ENCODE measurements around the gene ARHGDIG. TPM values are rescaled to one million over a fixed set of nuclear protein-coding genes. Genes with fewer than 3 reads are reported as not detected.

The ARHGDIG gene
- total RNA-seq, 1 donor from 2014 or later, result 5.0 TPM

- H3K4me3 Mint-ChIP-seq (ENCODE audit: unreplicated experiment), result no peak overlapping the region
- FAIRE-seq, result no peak
- H2AFZ ChIP-seq (ENCODE audit: low read depth, low read length), result no peak overlapping the region
These were observed 734 bp downstream of the ARHGDIG start for GRCh38 chr16:280991-281659.

GRCh38 chr16:281660-282255, 1.4 kb downstream of the ARHGDIG start:
- TF ChIP-seq EZH2 (IDR thresholded peaks at IDR 0.05; ENCODE audit: insufficient read depth, low read length) (no peak), CTCF (IDR thresholded peaks at IDR 0.05; ENCODE audit: insufficient read depth, low read depth, low read length) (no peak)
- Histone ChIP-seq H2AFZ (ENCODE audit: low read depth, low read length) (no peak overlapping the region), H3K36me3 (ENCODE audit: insufficient read depth, low read length) (no peaks in the 10 kb centered on the region), H3K9ac (ENCODE audit: low read length) (no peak overlapping the region), H3K79me2 (ENCODE audit: insufficient read depth, low read length) (no peaks in the 10 kb centered on the region), H3K27ac (ENCODE audit: low read depth, low read length) (no peak overlapping the region), H4K20me1 (ENCODE audit: insufficient read depth, low read length) (peaks cover 4% of the 10 kb centered on the region), H3K4me2 (ENCODE audit: low read length) (no peak overlapping the region), H3K9me3 (ENCODE audit: insufficient read depth, low read depth, low read length) (no peaks in the 10 kb centered on the region), H3K27me3 (ENCODE audit: insufficient read depth, low read length) (peaks cover 7% of the 10 kb centered on the region), H3K4me3 (ENCODE audit: insufficient read depth, low read depth, low read length) (no peak overlapping the region), H3K4me1 (ENCODE audit: insufficient read depth, low read length) (no peaks in the 10 kb centered on the region)
- H3K27me3 Mint-ChIP-seq (ENCODE audit: low read depth, unreplicated experiment), result peaks cover 10% of the 10 kb centered on the region
- H3K4me3 Mint-ChIP-seq (ENCODE audit: unreplicated experiment), result no peak overlapping the region
- no peaks in the 10 kb centered on the region for H3K9me3 Mint-ChIP-seq (ENCODE audit: unreplicated experiment)
- DNase-seq (ENCODE audit: low read depth), result no peak
- FAIRE-seq, result no peak
- H3K36me3 Mint-ChIP-seq (ENCODE audit: low read depth, unreplicated experiment), result no peaks in the 10 kb centered on the region
- H3K4me1 Mint-ChIP-seq (ENCODE audit: low read depth, unreplicated experiment), result no peaks in the 10 kb centered on the region
- no peak overlapping the region for H3K27ac Mint-ChIP-seq (ENCODE audit: unreplicated experiment)

More at GRCh38 chr16:280991-281659, 734 bp downstream of the ARHGDIG start:
- H3K27ac Mint-ChIP-seq (ENCODE audit: unreplicated experiment), result no peak overlapping the region
- no peak overlapping the region for H3K9ac ChIP-seq (ENCODE audit: low read length)
- DNase-seq (ENCODE audit: low read depth), result no peak
- H3K27ac ChIP-seq (ENCODE audit: low read depth, low read length), result no peak overlapping the region
- TF ChIP-seq CTCF (IDR thresholded peaks at IDR 0.05; ENCODE audit: insufficient read depth, low read depth, low read length), result no peak
- peak; percentile 19 for TF ChIP-seq EZH2 (IDR thresholded peaks at IDR 0.05; ENCODE audit: insufficient read depth, low read length)
- no peaks in the 10 kb centered on the region for H3K9me3 ChIP-seq (ENCODE audit: insufficient read depth, low read depth, low read length)
- H3K4me2 ChIP-seq (ENCODE audit: low read length), result peak overlapping the region; percentile 71
- peaks cover 13% of the 10 kb centered on the region for H3K27me3 Mint-ChIP-seq (ENCODE audit: low read depth, unreplicated experiment)
- H4K20me1 ChIP-seq (ENCODE audit: insufficient read depth, low read length), result peaks cover 4% of the 10 kb centered on the region
- no peaks in the 10 kb centered on the region for H3K36me3 Mint-ChIP-seq (ENCODE audit: low read depth, unreplicated experiment)
- no peaks in the 10 kb centered on the region for H3K36me3 ChIP-seq (ENCODE audit: insufficient read depth, low read length)
- H3K4me3 ChIP-seq (ENCODE audit: insufficient read depth, low read depth, low read length), result no peak overlapping the region
- no peaks in the 10 kb centered on the region for H3K9me3 Mint-ChIP-seq (ENCODE audit: unreplicated experiment)
- no peaks in the 10 kb centered on the region for H3K4me1 ChIP-seq (ENCODE audit: insufficient read depth, low read length)
- H3K27me3 ChIP-seq (ENCODE audit: insufficient read depth, low read length), result peaks cover 7% of the 10 kb centered on the region
- no peaks in the 10 kb centered on the region for H3K79me2 ChIP-seq (ENCODE audit: insufficient read depth, low read length)
- no peaks in the 10 kb centered on the region for H3K4me1 Mint-ChIP-seq (ENCODE audit: low read depth, unreplicated experiment)

- Mint-ChIP-seq H3K4me1 (ENCODE audit: low read depth, unreplicated experiment) (no peaks in the 10 kb centered on the region), H3K4me3 (ENCODE audit: unreplicated experiment) (no peak overlapping the region), H3K27me3 (ENCODE audit: low read depth, unreplicated experiment) (peaks cover 5% of the 10 kb centered on the region), H3K27ac (ENCODE audit: unreplicated experiment) (no peak overlapping the region), H3K9me3 (ENCODE audit: unreplicated experiment) (no peaks in the 10 kb centered on the region), H3K36me3 (ENCODE audit: low read depth, unreplicated experiment) (no peaks in the 10 kb centered on the region)
- FAIRE-seq, result no peak
- DNase-seq (ENCODE audit: low read depth), result no peak
- Histone ChIP-seq H3K79me2 (ENCODE audit: insufficient read depth, low read length) (no peaks in the 10 kb centered on the region), H4K20me1 (ENCODE audit: insufficient read depth, low read length) (peaks cover 4% of the 10 kb centered on the region), H2AFZ (ENCODE audit: low read depth, low read length) (no peak overlapping the region), H3K4me3 (ENCODE audit: insufficient read depth, low read depth, low read length) (no peak overlapping the region), H3K36me3 (ENCODE audit: insufficient read depth, low read length) (no peaks in the 10 kb centered on the region), H3K27me3 (ENCODE audit: insufficient read depth, low read length) (peaks cover 7% of the 10 kb centered on the region), H3K27ac (ENCODE audit: low read depth, low read length) (no peak overlapping the region), H3K9ac (ENCODE audit: low read length) (no peak overlapping the region), H3K4me1 (ENCODE audit: insufficient read depth, low read length) (no peaks in the 10 kb centered on the region), H3K9me3 (ENCODE audit: insufficient read depth, low read depth, low read length) (no peaks in the 10 kb centered on the region), H3K4me2 (ENCODE audit: low read length) (no peak overlapping the region)
- no peak for TF ChIP-seq EZH2 (IDR thresholded peaks at IDR 0.05; ENCODE audit: insufficient read depth, low read length)
These were observed 2.1 kb downstream of the ARHGDIG start for GRCh38 chr16:282491-282890.
